PC-3 (cell line): Measurements from ENCODE around the gene BTBD17.

Experiments used
- EZH2 ChIP-seq: fragments of 300-600 bp; sonication (generic); IDR thresholded peaks from one replicate; pipeline ENCODE4 v1.6.1; 2017; ENCODE audit warnings: antibody characterized with exemption, mild to moderate bottlenecking, low read length; ENCODE audit not compliant: unreplicated experiment
- EZH2phosphoT487 ChIP-seq: fragments of 300-600 bp; sonication (generic); IDR thresholded peaks from 2 replicates; pipeline ENCODE4 v1.6.1; 2018; ENCODE audit warnings: mild to moderate bottlenecking, antibody characterized with exemption, low read length, borderline replicate concordance
- TF ChIP-seq, protein P1 (sequence below): fragments of 300-600 bp; sonication (generic); conservative IDR thresholded peaks from 2 replicates; pipeline ENCODE4 v1.5.1; 2017; ENCODE audit warnings: antibody characterized with exemption, low read depth, mild to moderate bottlenecking, low read length

DNA sequence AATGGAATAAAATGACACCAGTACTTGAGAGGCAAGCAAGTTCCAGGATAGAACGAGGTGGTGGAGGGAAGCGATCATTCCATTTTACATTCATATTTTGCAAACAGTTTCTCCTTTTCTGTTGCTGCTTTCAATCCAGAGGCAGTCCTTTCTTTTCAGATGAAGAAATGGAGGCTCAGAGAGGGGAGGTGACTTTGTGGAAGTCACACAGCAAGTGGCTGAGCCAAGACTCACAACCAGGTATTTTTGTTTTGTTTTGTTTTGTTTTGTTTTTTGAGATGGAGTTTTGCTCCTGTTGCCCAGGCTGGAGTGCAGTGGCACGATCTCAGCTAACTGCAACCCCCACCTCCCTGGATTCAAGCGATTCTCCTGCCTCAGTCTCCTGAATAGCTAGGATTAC lies 34.9 kb upstream of the BTBD17 start:
- TF ChIP-seq, protein P1, sequence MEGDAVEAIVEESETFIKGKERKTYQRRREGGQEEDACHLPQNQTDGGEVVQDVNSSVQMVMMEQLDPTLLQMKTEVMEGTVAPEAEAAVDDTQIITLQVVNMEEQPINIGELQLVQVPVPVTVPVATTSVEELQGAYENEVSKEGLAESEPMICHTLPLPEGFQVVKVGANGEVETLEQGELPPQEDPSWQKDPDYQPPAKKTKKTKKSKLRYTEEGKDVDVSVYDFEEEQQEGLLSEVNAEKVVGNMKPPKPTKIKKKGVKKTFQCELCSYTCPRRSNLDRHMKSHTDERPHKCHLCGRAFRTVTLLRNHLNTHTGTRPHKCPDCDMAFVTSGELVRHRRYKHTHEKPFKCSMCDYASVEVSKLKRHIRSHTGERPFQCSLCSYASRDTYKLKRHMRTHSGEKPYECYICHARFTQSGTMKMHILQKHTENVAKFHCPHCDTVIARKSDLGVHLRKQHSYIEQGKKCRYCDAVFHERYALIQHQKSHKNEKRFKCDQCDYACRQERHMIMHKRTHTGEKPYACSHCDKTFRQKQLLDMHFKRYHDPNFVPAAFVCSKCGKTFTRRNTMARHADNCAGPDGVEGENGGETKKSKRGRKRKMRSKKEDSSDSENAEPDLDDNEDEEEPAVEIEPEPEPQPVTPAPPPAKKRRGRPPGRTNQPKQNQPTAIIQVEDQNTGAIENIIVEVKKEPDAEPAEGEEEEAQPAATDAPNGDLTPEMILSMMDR, result no peak
- no peak for TF ChIP-seq EZH2phosphoT487
- no peak for TF ChIP-seq EZH2
